Stomach (tissue), 4 donors: ENCODE data around the gene ZNF883.

Source experiments
- CTCF ChIP-seq, 7 experiments: fragments of 450-650 bp in 4 of 7; fragments of 200-600 bp in 3 of 7; sonication (generic) in 3 of 7; IDR thresholded peaks; one replicate each; pipeline ENCODE4 v1.5.1; 2016 to 2019; ENCODE audit warnings: antibody characterized with exemption in 7 of 7, control low read depth in 2 of 7, mild to moderate bottlenecking in 1 of 7
- POLR2A ChIP-seq, 4 donors: fragments of 450-650 bp; IDR thresholded peaks; one replicate each; pipeline ENCODE4 v1.6.1; 2016; ENCODE audit warnings: antibody characterized with exemption in 4 of 4, control low read depth in 2 of 4, mild to moderate bottlenecking in 1 of 4, moderate library complexity in 1 of 4

DNA sequence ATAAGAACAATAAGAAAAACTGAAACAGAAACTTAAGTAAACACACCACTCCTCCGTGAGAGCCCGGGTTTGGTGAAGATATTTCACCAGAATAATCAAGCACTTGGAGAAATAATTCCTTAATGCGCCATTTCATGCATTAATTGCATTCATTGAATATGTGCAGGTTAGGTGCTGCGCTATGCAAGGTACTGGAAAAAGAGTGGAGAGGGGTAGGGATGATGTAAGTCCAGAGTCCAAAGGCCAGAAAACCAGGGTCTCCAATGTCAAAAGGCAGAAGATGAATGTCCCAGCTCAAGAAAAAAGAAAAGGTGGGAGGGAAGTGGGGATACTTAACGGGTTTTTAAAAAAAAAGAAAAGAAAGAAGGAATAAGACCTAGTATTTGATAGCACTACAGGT lies 45.2 kb upstream of the ZNF883 start:
- TF ChIP-seq CTCF (IDR thresholded peaks at IDR 0.05) (no peak), POLR2A (IDR thresholded peaks at IDR 0.05) (no peak)
